ENCODE data around the gene MARCHF5. TPM values are rescaled to one million over a fixed set of nuclear protein-coding genes. Genes with fewer than 3 reads are reported as not detected.

Gene MARCHF5
- total and polyA plus RNA-seq, 11 donors = 11.8 to 55.7 (median 29.4) TPM

GRCh38 chr10:92264249-92264648, 26.7 kb upstream of the MARCHF5 start:
- no peak overlapping the region for H3K27ac ChIP-seq
- no peaks in the 10 kb centered on the region for H3K36me3 ChIP-seq
- 89 to 98% (median 95%) methylated on average over 2 of the region's 2 CpGs for WGBS, 4 donors
- no peaks in the 10 kb centered on the region for H3K9me3 ChIP-seq
- intact Hi-C loops (cut with DNase I) = no loop called here
- H3K27me3 ChIP-seq = no peaks in the 10 kb centered on the region
- no peak for ATAC-seq
- H3K4me3 ChIP-seq = no peak overlapping the region
- no peak for DNase-seq
- TF ChIP-seq CTCF (IDR thresholded peaks at IDR 0.05) (no peak), POLR2A (IDR thresholded peaks at IDR 0.05) (no peak)
- peaks cover 0 to 12% (median 2%) of the 10 kb centered on the region in 12 donors for H3K4me1 ChIP-seq

- H3K4me3 ChIP-seq = no peak overlapping the region
- no peak for ATAC-seq
- DNase-seq = no peak
- TF ChIP-seq POLR2A (IDR thresholded peaks at IDR 0.05) (no peak), CTCF (IDR thresholded peaks at IDR 0.05) (no peak)
- peak overlapping the region in 1 of 12 donors; percentile 20 for H3K27ac ChIP-seq
- H3K4me1 ChIP-seq = peaks cover 0 to 13% (median 2%) of the 10 kb centered on the region in 12 donors
- intact Hi-C loops (cut with DNase I) = no loop called here
- WGBS, 4 donors = 90 to 95% (median 94%) methylated on average over 2 of the region's 2 CpGs
- H3K36me3 ChIP-seq = no peaks in the 10 kb centered on the region
- H3K9me3 ChIP-seq = no peaks in the 10 kb centered on the region
- no peaks in the 10 kb centered on the region for H3K27me3 ChIP-seq
These were observed 25.2 kb upstream of the MARCHF5 start for GRCh38 chr10:92265687-92266258.

GRCh38 chr10:92267343-92267742, 23.6 kb upstream of the MARCHF5 start:
- peaks cover 0 to 13% (median 2%) of the 10 kb centered on the region in 12 donors for H3K4me1 ChIP-seq
- TF ChIP-seq CTCF (IDR thresholded peaks at IDR 0.05) (no peak), POLR2A (IDR thresholded peaks at IDR 0.05) (no peak)
- DNase-seq (no peak), ATAC-seq (peak in 3 of 4 donors; percentile 42 to 51 (median 50))
- H3K36me3 ChIP-seq = no peaks in the 10 kb centered on the region
- no peaks in the 10 kb centered on the region for H3K9me3 ChIP-seq
- intact Hi-C loops (cut with DNase I) = no loop called here
- no peaks in the 10 kb centered on the region for H3K27me3 ChIP-seq
- H3K27ac ChIP-seq = peak overlapping the region in 3 of 12 donors; percentile 3 to 10 (median 7)
- no peak overlapping the region for H3K4me3 ChIP-seq

- Histone ChIP-seq H3K27ac (no peak overlapping the region), H3K27me3 (no peaks in the 10 kb centered on the region), H3K4me1 (peaks cover 0 to 13% (median 2%) of the 10 kb centered on the region in 12 donors), H3K4me3 (no peak overlapping the region), H3K36me3 (no peaks in the 10 kb centered on the region), H3K9me3 (no peaks in the 10 kb centered on the region)
- ATAC-seq (no peak), DNase-seq (no peak)
- intact Hi-C loops (cut with DNase I) = no loop called here
- WGBS, 4 donors = 90 to 93% (median 92%) methylated on average over 2 of the region's 2 CpGs
- TF ChIP-seq POLR2A (IDR thresholded peaks at IDR 0.05) (no peak), CTCF (IDR thresholded peaks at IDR 0.05) (no peak)
These were observed 22.2 kb upstream of the MARCHF5 start for GRCh38 chr10:92268748-92269147.

Data from heart left ventricle (tissue), 16 donors.